Naive B cell (primary cell): ENCODE measurements around the gene AQP1. TPM values are rescaled to one million over a fixed set of nuclear protein-coding genes. Genes with fewer than 3 reads are reported as not detected.

Experiments
- ATAC-seq, 2 donors: fragments of 150-1000 bp; cut with Tn5 transposase; 2 replicates each; pipeline ENCODE4 v1.10.0; 2021; ENCODE audit warnings: low read depth in 2 of 2, mild to moderate bottlenecking in 2 of 2, moderate library complexity in 2 of 2
- DNase-seq: peaks from one replicate; pipeline ENCODE4 v3.0.0; 2022
- H3K27ac Mint-ChIP-seq, 6 donors: one replicate each; pipeline ENCODE4 v1.8.0; 2020 to 2022; ENCODE audit warnings: mild to moderate bottlenecking in 6 of 6, mixed read lengths in 6 of 6, moderate library complexity in 5 of 6, inconsistent platforms in 2 of 6
- H3K27me3 Mint-ChIP-seq, 3 donors: one replicate each; pipeline ENCODE4 v1.8.0; 2021 to 2022; ENCODE audit warnings: mixed read lengths in 3 of 3, mild to moderate bottlenecking in 1 of 3
- H3K36me3 Mint-ChIP-seq, 2 donors: one replicate each; pipeline ENCODE4 v1.8.0; 2020 to 2022; ENCODE audit warnings: mixed read lengths in 2 of 2, inconsistent platforms in 1 of 2, mild to moderate bottlenecking in 1 of 2
- H3K4me1 Mint-ChIP-seq, 3 donors: one replicate each; pipeline ENCODE4 v1.8.0; 2020 to 2022; ENCODE audit warnings: mixed read lengths in 3 of 3, inconsistent platforms in 1 of 3, mild to moderate bottlenecking in 1 of 3, moderate library complexity in 1 of 3
- H3K4me3 Mint-ChIP-seq, 8 donors: one replicate each; pipeline ENCODE4 v1.8.0; 2020 to 2022; ENCODE audit warnings: mild to moderate bottlenecking in 8 of 8, mixed read lengths in 8 of 8, moderate library complexity in 8 of 8, inconsistent platforms in 2 of 8
- H3K9me3 Mint-ChIP-seq, 7 donors: one replicate each; pipeline ENCODE4 v1.8.0; 2020 to 2022; ENCODE audit warnings: mixed read lengths in 7 of 7, mild to moderate bottlenecking in 5 of 7, inconsistent platforms in 2 of 7, moderate library complexity in 1 of 7
- polyA plus RNA-seq, 6 donors: library from polyadenylated mRNA; unstranded; fragments of 300-500 nt; fragmentation: Illumina TruSeq; gene quantifications; one replicate each; pipeline ENCODE4 v1.2.3, GENCODE V29; 2021; ENCODE audit warnings: low read depth in 6 of 6

Gene AQP1
- polyA plus RNA-seq, 6 donors from 2014 or later: not detected

- H3K36me3 Mint-ChIP-seq: no peaks in the 10 kb centered on the region
- peaks cover 19 to 52% (median 30%) of the 10 kb centered on the region in 3 donors for H3K27me3 Mint-ChIP-seq
- H3K4me1 Mint-ChIP-seq: peaks cover 0 to 27% (median 9%) of the 10 kb centered on the region in 3 donors
- H3K9me3 Mint-ChIP-seq: no peaks in the 10 kb centered on the region
- H3K27ac Mint-ChIP-seq: peak overlapping the region in 3 of 6 donors; percentile 40 to 71 (median 40)
- DNase-seq: peak; percentile 12
- no peak overlapping the region for H3K4me3 Mint-ChIP-seq
- peak; percentile 52 to 55 for ATAC-seq
Observed at GRCh38 chr7:30974605-30975255, 63.1 kb downstream of the AQP1 start.

Other genes starting within 250 kb of the AQP1 start
- gene CRHR2, start 229.4 kb upstream of the AQP1 start, polyA plus RNA-seq: not detected
- gene INMT, start 159.7 kb upstream of the AQP1 start, polyA plus RNA-seq: under 1 TPM in 1 of 6 donors, not detected in 5; 0.11 TPM
- gene MINDY4, start 140.4 kb upstream of the AQP1 start, polyA plus RNA-seq: under 1 TPM in 2 of 6 donors, not detected in 4; 0.14 to 0.16 TPM
- gene GHRHR, start 52.1 kb downstream of the AQP1 start, polyA plus RNA-seq: not detected
- not detected for gene ADCYAP1R1, start 140.5 kb downstream of the AQP1 start, polyA plus RNA-seq